ENCODE results near the gene DYNLT2. TPM values are rescaled to one million over a fixed set of nuclear protein-coding genes. Genes with fewer than 3 reads are reported as not detected.
A peak's percentile ranks its signal among the peaks of the same experiment; 100 is the strongest.

DYNLT2 gene
- total RNA-seq, 1 donor from 2014 or later = 3.0 TPM

- Mint-ChIP-seq H3K9me3 (ENCODE audit: unreplicated experiment) (no peaks in the 10 kb centered on the region), H3K27ac (ENCODE audit: unreplicated experiment) (no peak overlapping the region), H3K4me1 (ENCODE audit: unreplicated experiment) (peaks cover 9% of the 10 kb centered on the region), H3K36me3 (ENCODE audit: unreplicated experiment) (peaks cover 36% of the 10 kb centered on the region), H3K4me3 (ENCODE audit: unreplicated experiment) (no peak overlapping the region), H3K27me3 (ENCODE audit: unreplicated experiment) (no peaks in the 10 kb centered on the region)
- TF ChIP-seq CTCF (IDR thresholded peaks at IDR 0.05) = no peak
- no peak for DNase-seq (ENCODE audit: extremely low spot score, unreplicated experiment)
Observed at GRCh38 chr6:169709293-169709692, 42.1 kb downstream of the DYNLT2 start.

- Mint-ChIP-seq H3K27me3 (ENCODE audit: unreplicated experiment) (no peaks in the 10 kb centered on the region), H3K4me1 (ENCODE audit: unreplicated experiment) (peaks cover 24% of the 10 kb centered on the region), H3K4me3 (ENCODE audit: unreplicated experiment) (no peak overlapping the region), H3K27ac (ENCODE audit: unreplicated experiment) (no peak overlapping the region), H3K36me3 (ENCODE audit: unreplicated experiment) (peaks cover 29% of the 10 kb centered on the region), H3K9me3 (ENCODE audit: unreplicated experiment) (no peaks in the 10 kb centered on the region)
- TF ChIP-seq CTCF (IDR thresholded peaks at IDR 0.05) = no peak
- no peak for DNase-seq (ENCODE audit: extremely low spot score, unreplicated experiment)
Observed at GRCh38 chr6:169707772-169708171, 43.6 kb downstream of the DYNLT2 start.

GRCh38 chr6:169702840-169703246 is 48.5 kb downstream of the DYNLT2 start:
- H3K27me3 Mint-ChIP-seq (ENCODE audit: unreplicated experiment) = no peaks in the 10 kb centered on the region
- peak overlapping the region; percentile 88 for H3K4me3 Mint-ChIP-seq (ENCODE audit: unreplicated experiment)
- no peaks in the 10 kb centered on the region for H3K9me3 Mint-ChIP-seq (ENCODE audit: unreplicated experiment)
- DNase-seq (ENCODE audit: extremely low spot score, unreplicated experiment) = no peak
- no peak for TF ChIP-seq CTCF (IDR thresholded peaks at IDR 0.05)
- H3K27ac Mint-ChIP-seq (ENCODE audit: unreplicated experiment) = peak overlapping the region; percentile 52
- H3K4me1 Mint-ChIP-seq (ENCODE audit: unreplicated experiment) = peaks cover 37% of the 10 kb centered on the region
- peaks cover 10% of the 10 kb centered on the region for H3K36me3 Mint-ChIP-seq (ENCODE audit: unreplicated experiment)

- peak within 1 kb of the TSS; percentile 90 for H3K27ac Mint-ChIP-seq (ENCODE audit: unreplicated experiment)
- no peak for TF ChIP-seq CTCF (IDR thresholded peaks at IDR 0.05)
- no peaks in the 10 kb centered on the region for H3K27me3 Mint-ChIP-seq (ENCODE audit: unreplicated experiment)
- DNase-seq (ENCODE audit: extremely low spot score, unreplicated experiment) = peak; percentile 98
- peaks cover 37% of the 10 kb centered on the region for H3K4me1 Mint-ChIP-seq (ENCODE audit: unreplicated experiment)
- H3K36me3 Mint-ChIP-seq (ENCODE audit: unreplicated experiment) = peaks cover 7% of the 10 kb centered on the region
- no peaks in the 10 kb centered on the region for H3K9me3 Mint-ChIP-seq (ENCODE audit: unreplicated experiment)
- peak within 1 kb of the TSS; percentile 88 for H3K4me3 Mint-ChIP-seq (ENCODE audit: unreplicated experiment)
Observed at GRCh38 chr6:169701954-169702839, 49.2 kb downstream of the DYNLT2 start, which contains the start of the genes C6orf120 and WDR27. Gene C6orf120, plus strand, starts transcription at chr6:169702126. Its CDS starts 334 bp downstream, at chr6:169702460. Gene WDR27, minus strand, starts transcription at chr6:169702029. Its CDS starts 13,024 bp downstream, at chr6:169689005.

- no peak for TF ChIP-seq CTCF (IDR thresholded peaks at IDR 0.05)
- Mint-ChIP-seq H3K9me3 (ENCODE audit: unreplicated experiment) (no peaks in the 10 kb centered on the region), H3K36me3 (ENCODE audit: unreplicated experiment) (peaks cover 4% of the 10 kb centered on the region), H3K4me1 (ENCODE audit: unreplicated experiment) (peaks cover 37% of the 10 kb centered on the region), H3K27ac (ENCODE audit: unreplicated experiment) (peak overlapping the region; percentile 90), H3K4me3 (ENCODE audit: unreplicated experiment) (peak overlapping the region; percentile 88), H3K27me3 (ENCODE audit: unreplicated experiment) (no peaks in the 10 kb centered on the region)
- no peak for DNase-seq (ENCODE audit: extremely low spot score, unreplicated experiment)
Observed at GRCh38 chr6:169701311-169701953, 49.9 kb downstream of the DYNLT2 start.

All from osteocyte (in vitro differentiated cells).